Cortex of kidney (tissue), 1 donor: ENCODE data around the gene MPRIP.

Source experiments
- DNase-seq: peaks from one replicate; lab custom pipeline; 2025; lab: John Stamatoyannopoulos, UW

The MPRIP gene

DNA sequence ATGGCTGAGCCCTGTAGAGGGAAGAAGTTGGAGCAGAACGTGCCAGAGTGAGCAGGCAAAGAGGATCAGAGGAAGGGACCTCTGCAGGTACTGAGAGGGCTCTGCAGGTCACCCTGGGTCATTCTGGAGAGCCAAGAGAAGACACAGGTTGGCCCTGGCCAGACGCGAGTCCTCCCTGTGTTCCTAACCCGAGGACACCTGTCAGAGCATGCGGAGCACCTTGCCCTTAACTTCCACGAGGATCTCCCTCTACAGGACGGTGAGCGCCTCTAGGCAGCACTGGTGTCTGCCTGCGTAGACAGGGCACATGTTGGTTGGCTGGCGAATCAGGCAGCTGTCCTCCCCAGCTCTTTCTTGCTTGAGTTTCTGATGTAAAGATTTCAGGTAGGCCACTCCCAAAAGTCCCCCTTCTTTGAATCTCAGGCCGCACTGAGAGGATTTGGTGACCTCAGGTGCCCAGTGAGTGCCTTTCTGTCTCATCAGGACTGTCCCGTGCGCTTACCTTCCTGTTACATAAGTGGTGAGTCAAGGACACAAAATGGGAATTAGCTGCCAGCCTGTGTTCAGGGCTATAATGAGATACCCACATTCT lies 45.3 kb downstream of the MPRIP start:
- no peak for DNase-seq

DNA sequence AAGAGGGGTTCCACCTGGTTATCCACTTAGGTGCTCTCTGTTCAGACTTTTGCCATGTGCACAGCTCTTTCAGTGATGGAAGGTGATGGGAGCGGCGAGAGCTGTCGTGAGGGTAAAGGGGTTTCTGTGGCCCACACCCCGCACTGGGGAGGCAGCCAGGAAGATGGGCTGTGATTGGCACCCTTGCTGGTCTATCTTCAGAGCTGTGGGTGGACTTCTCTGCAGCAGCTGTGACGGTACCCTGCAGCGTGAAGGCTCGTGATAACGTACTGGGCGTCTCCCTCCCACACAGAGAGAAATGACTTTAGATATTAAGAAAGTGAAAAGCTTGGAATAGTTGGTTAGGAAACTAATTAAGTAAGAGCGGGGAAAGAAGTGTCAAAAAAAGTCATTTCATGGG lies 45.8 kb downstream of the MPRIP start:
- no peak for DNase-seq

GRCh38 chr17:17088541-17089525 lies 46.6 kb downstream of the MPRIP start:
- no peak for DNase-seq

GRCh38 chr17:17089796-17090641 lies 47.8 kb downstream of the MPRIP start:
- DNase-seq, result no peak

GRCh38 chr17:17090642-17091103 lies 48.4 kb downstream of the MPRIP start:
- no peak for DNase-seq

DNA sequence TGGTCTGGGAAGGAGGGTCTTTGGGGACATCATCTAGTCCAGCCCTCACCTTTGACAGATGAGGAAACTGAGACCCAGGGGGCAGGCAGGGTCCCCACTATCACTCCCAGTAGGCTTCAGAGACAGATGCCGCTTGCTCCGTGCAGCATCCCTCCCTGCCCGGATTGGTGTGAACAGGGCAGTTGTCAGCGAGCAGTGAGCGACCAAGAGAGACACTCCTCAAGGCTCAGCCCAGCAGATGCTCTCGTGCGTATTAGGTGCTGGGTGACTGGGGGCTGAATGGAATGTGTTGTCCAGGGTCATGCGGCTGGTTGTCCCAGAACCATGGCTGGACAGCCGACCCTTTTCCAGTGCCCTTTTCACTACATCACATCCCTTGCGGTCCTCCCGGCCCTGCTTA lies 49.0 kb downstream of the MPRIP start:
- no peak for DNase-seq

GRCh38 chr17:17091856-17092756 lies 49.8 kb downstream of the MPRIP start:
- no peak for DNase-seq

- no peak for DNase-seq
Observed at GRCh38 chr17:17093764-17094163, 51.5 kb downstream of the MPRIP start.

- DNase-seq, result no peak
Observed at GRCh38 chr17:17096438-17097178, 54.4 kb downstream of the MPRIP start.

GRCh38 chr17:17097763-17098345 lies 55.6 kb downstream of the MPRIP start:
- DNase-seq, result no peak

- no peak for DNase-seq
Observed at GRCh38 chr17:17098551-17099179, 56.4 kb downstream of the MPRIP start.

DNA sequence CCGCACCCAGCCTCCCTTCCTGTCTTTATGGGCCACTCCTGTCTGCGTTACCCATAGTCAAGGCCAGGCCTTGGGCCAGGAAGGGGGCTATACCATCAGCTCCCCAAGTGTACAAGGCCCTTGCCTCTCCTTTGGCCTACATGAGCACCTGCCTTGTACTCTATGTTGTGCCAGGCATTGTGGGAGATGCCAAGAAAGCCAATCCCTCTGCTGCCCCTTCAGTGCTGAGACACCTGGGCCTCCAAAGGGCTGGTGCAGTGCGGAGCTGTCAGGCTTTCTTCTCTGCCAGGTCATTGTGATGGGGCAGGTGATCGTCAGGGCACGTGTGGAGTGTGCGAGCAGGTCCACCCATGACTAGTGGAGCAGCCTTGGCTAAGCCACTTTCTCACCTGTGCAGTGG lies 59.9 kb downstream of the MPRIP start:
- no peak for DNase-seq

GRCh38 chr17:17103160-17103559 lies 60.9 kb downstream of the MPRIP start:
- DNase-seq, result no peak

DNA sequence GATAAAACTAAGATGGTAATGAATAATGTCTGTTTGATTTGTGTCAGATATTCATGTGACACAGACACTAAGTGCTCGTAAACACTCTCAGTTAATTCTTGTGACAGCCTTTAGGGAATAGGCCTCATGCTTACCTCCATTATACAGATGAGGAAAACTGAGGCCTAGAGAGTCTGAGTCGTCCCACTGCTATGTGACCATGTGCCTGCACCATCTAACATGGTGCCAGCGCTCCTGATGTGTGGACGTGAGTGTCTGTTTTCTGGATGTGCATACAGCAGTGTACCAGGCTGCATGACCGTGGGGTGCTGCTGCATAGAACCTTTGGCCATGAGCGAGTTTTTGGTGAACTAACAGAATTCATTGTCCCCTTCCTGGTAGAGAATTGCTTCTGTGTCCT lies 61.8 kb downstream of the MPRIP start:
- no peak for DNase-seq

GRCh38 chr17:17104494-17104893 lies 62.2 kb downstream of the MPRIP start:
- DNase-seq, result no peak

DNA sequence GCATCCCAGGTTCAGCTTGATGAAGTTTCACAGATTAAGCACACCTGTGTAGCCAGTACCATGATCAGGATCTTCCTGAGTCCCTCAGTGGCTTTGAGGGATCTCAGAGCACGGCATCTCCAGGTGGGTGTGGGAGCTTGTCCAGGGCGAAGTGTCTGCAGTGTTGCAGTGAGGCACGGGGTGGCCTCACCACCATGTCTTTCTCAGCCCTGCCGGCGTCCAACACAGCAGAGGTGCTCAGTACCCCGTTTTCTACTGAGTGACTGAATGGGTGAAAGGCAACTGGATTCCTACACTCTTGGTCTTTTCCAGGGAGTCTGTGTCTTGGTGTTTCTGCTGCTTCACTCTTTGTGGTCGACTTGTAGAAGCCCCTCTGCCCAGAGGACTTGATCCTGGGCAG lies 63.7 kb downstream of the MPRIP start:
- DNase-seq, result no peak

GRCh38 chr17:17106756-17107155 lies 64.5 kb downstream of the MPRIP start:
- DNase-seq, result no peak

- no peak for DNase-seq
Observed at GRCh38 chr17:17107281-17107680, 65.0 kb downstream of the MPRIP start.

- DNase-seq, result no peak
Observed at GRCh38 chr17:17107891-17108431, 65.7 kb downstream of the MPRIP start.
